Stimulated activated CD8-positive, alpha-beta memory T cell treated with anti-CD3 and anti-CD28 coated beads, Interleukin-2, amount 100 ng/mL, for 48 hours (primary cell): ENCODE data around the gene PBX1.
"Not testable (repeated sequence)": the region's sequence is repeated elsewhere in the genome, so short reads cannot be mapped to it uniquely, and the experiment has no call there.

ENCODE experiments used
- DNase-seq, 2 donors: peaks; one replicate each; pipeline ENCODE4 v3.0.0-alpha.2; 2020; ENCODE audit warnings: low read depth in 2 of 2

PBX1 gene

GRCh38 chr1:164589961-164590507 is 31.1 kb downstream of the PBX1 start:
- no peak for DNase-seq

GRCh38 chr1:164590592-164590991 is 31.6 kb downstream of the PBX1 start:
- no peak for DNase-seq

GRCh38 chr1:164591858-164592257 is 32.9 kb downstream of the PBX1 start:
- DNase-seq: no peak

GRCh38 chr1:164592634-164593033 is 33.6 kb downstream of the PBX1 start:
- no peak for DNase-seq

GRCh38 chr1:164595212-164595611 is 36.2 kb downstream of the PBX1 start:
- no peak for DNase-seq

GRCh38 chr1:164596172-164596571 is 37.2 kb downstream of the PBX1 start:
- DNase-seq: no peak

- no peak for DNase-seq
Measured at GRCh38 chr1:164598719-164599118, 39.7 kb downstream of the PBX1 start.

GRCh38 chr1:164599272-164599671 is 40.3 kb downstream of the PBX1 start:
- DNase-seq: no peak

- DNase-seq: no peak
Measured at GRCh38 chr1:164601399-164602100, 42.6 kb downstream of the PBX1 start.

- no peak for DNase-seq
Measured at GRCh38 chr1:164602101-164602422, 43.1 kb downstream of the PBX1 start.

- DNase-seq: no peak
Measured at GRCh38 chr1:164602480-164603093, 43.6 kb downstream of the PBX1 start.

- not testable (repeated sequence) for DNase-seq
Measured at GRCh38 chr1:164603805-164604204, 44.8 kb downstream of the PBX1 start.

- DNase-seq: no peak
Measured at GRCh38 chr1:164604541-164604940, 45.6 kb downstream of the PBX1 start.

GRCh38 chr1:164605254-164606091 is 46.5 kb downstream of the PBX1 start:
- no peak for DNase-seq

GRCh38 chr1:164607351-164607750 is 48.4 kb downstream of the PBX1 start:
- no peak for DNase-seq

GRCh38 chr1:164608651-164609057 is 49.7 kb downstream of the PBX1 start:
- DNase-seq: no peak

- DNase-seq: no peak
Measured at GRCh38 chr1:164609089-164609488, 50.1 kb downstream of the PBX1 start.

GRCh38 chr1:164610538-164611222 is 51.7 kb downstream of the PBX1 start:
- DNase-seq: no peak

- DNase-seq: no peak
Measured at GRCh38 chr1:164611754-164612642, 53.0 kb downstream of the PBX1 start.

- no peak for DNase-seq
Measured at GRCh38 chr1:164613176-164613575, 54.2 kb downstream of the PBX1 start.

- DNase-seq: no peak
Measured at GRCh38 chr1:164614316-164614715, 55.3 kb downstream of the PBX1 start.
